Occipital lobe (tissue), 2 donors: Measurements from ENCODE around the gene UNC5C. TPM values are rescaled to one million over a fixed set of nuclear protein-coding genes. Genes with fewer than 3 reads are reported as not detected.

Experiments used
- DNase-seq: peaks from one replicate; lab custom pipeline; 2025; lab: John Stamatoyannopoulos, UW
- total RNA-seq: library from RNA; depleted of rRNA; stranded (reverse); fragments of >200 nt; gene quantifications from one replicate; pipeline ENCODE4 v1.2.3, GENCODE V29; 2014

The UNC5C gene
- total RNA-seq, 1 donor from 2014 or later: 23.7 TPM

- DNase-seq: no peak
Measured at GRCh38 chr4:95129821-95130311, 418.9 kb downstream of the UNC5C start.

DNA sequence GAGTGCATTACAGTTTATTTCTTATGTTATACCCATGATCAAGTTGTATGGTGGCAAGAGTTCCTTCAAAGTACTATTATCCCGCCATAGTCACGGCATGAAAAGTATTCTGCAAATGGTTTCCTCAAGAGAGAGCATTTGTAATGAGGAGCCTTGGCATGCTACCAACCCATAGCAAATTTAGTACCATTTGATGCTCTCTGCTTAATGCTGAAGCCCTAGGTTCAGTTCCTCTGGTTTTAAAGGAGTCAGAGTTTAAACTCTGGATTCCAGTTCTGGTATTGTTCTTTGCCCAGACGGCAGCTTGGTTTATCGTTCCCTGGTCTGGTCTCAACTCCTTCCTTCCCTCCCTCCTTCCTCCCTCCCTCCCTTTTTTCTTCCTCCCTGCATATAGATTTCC is 419.7 kb downstream of the UNC5C start:
- DNase-seq: no peak

DNA sequence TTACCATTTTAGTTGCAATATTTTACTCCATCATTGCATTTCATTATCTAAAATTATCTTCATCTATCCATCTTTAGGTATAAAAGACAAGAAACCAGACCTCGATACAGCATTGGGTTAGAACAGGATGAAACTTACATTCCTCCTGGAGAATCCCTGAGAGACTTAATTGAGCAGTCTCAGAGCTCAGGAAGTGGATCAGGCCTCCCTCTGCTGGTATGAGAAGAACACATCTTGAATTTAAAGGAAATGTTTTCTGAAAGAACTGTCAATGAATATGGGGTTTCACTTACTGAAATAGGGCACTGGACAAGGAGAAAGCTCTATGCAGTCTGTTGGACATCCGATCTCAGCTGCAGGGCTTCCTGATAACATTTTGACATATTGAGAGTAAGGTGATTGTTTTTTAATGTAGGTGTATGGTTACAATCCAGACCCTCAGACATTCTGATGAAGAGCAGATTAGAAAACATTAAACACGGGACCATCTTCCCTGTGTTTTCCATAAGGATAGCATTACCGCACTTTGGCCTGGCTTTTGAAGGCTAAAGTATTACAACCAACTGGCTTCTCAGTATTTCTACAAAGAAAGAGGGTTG is 423.8 kb downstream of the UNC5C start:
- DNase-seq: peak; percentile 21

DNA sequence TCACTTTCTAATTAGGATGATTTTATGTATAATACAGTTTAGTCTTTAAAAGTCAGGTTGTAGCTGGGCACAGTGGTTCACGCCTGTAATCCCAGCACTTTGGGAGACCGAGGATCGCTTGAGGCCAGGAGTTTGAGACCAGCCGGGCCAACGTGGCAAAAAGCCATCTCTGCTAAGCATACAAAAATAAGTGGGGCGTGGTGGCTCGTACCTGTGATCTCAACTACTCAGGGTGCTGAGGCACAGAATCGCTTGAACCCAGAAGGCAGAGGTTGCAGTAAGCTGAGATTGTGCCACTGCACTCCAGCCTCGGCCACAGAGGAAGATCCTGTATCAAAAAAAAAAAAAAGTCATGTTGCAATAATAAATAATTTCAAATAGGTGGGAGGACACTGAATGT is 426.8 kb downstream of the UNC5C start:
- DNase-seq: no peak

DNA sequence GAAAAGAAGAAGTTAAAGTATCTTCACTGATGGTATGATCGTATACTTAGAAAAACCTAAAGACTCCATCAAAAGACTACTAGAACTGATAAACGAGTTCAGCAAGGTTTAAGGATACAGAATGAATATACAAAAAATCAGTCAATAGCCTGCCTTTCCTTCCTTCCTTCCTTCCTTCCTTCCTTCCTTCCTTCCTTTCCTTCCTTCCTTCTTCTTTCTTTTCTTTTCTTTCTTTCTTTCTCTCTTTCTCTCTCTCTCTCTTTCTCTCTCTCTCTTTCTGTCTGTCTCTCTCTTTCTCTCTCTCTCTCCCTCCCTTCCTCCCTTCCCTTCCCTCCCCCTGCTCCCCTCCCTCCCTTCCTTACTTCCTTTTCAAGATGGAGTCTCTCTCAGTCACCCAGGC is 428.3 kb downstream of the UNC5C start:
- DNase-seq: no peak

- no peak for DNase-seq
Measured at GRCh38 chr4:95118497-95118896, 430.3 kb downstream of the UNC5C start.

DNA sequence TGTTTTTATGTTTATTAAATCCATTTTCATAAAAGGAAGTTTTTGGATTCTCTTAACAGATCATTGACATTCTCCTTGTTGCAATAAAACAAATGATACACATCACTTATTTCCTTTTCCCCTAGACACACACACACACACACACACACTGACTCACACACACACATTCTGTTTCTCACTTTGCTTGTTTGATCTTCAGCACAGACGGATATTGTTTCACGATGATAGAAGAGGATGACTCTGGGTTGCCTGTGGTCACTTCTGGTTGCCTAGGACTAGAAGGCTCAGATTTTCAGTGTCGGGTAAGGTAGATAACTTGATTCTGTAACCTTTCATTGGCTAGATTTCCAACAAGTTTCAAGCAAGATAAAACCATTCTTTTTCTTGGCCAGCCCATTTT is 434.3 kb downstream of the UNC5C start:
- DNase-seq: no peak
